ENCODE results near the gene TMBIM4. TPM values are rescaled to one million over a fixed set of nuclear protein-coding genes. Genes with fewer than 3 reads are reported as not detected.

TMBIM4 gene
- total and polyA plus RNA-seq, 10 of the 15 experiments (the other 5 are each of a cell fraction or from before 2014, with no cell fraction given), result 38.8 to 341 (median 82.8) TPM

- TF ChIP-seq CEBPB (IDR thresholded peaks at IDR 0.05; ENCODE audit: borderline replicate concordance in 1 of 2, low read depth in 2 of 2, low read length in 2 of 2) (no peak), BACH1 (IDR thresholded peaks at IDR 0.05; ENCODE audit: borderline replicate concordance) (no peak), SP1 (IDR thresholded peaks at IDR 0.05; ENCODE audit: low read depth, low read length) (no peak), HSF1 (IDR thresholded peaks at IDR 0.05; ENCODE audit: low read depth, low read length) (no peak)
Observed at GRCh38 chr12:66166561-66166960, 3.2 kb downstream of the TMBIM4 start (continued).

- no peak for FAIRE-seq
- intact Hi-C loops (cut with micrococcal nuclease; ENCODE audit: unreplicated experiment), result loop anchor here (10.0 kb wide), 1 partner anchor 1760 kb away; the partner anchor contains the start of gene XPOT
- TF ChIP-seq GABPA (IDR thresholded peaks at IDR 0.05; ENCODE audit: low read depth), result no peak
- TF ChIP-seq CEBPZ (IDR thresholded peaks at IDR 0.05; ENCODE audit: low read depth, low read length), result no peak
- no peak for TF ChIP-seq MYC (IDR thresholded peaks at IDR 0.05; ENCODE audit: insufficient read depth, insufficient read length, insufficient replicate concordance, low read length, severe bottlenecking)
- TF ChIP-seq ZBTB11 (CRISPR knock-in tag; IDR thresholded peaks at IDR 0.05), result no peak
- TF ChIP-seq TARDBP (IDR thresholded peaks at IDR 0.05; ENCODE audit: borderline replicate concordance), result no peak
- TF ChIP-seq SREBF2 (IDR thresholded peaks at IDR 0.05; ENCODE audit: low read length), result no peak
- no peak for TF ChIP-seq ZBTB4 (CRISPR knock-in tag; IDR thresholded peaks at IDR 0.05)
Observed at GRCh38 chr12:66165141-66165540, 4.7 kb downstream of the TMBIM4 start.

More at GRCh38 chr12:66165141-66165540, 4.7 kb downstream of the TMBIM4 start:
- H4K20me1 ChIP-seq (ENCODE audit: control insufficient read depth, insufficient read depth), result no peaks in the 10 kb centered on the region
- no peak overlapping the region for H3K27ac ChIP-seq (ENCODE audit: control insufficient read depth, insufficient read depth)
- ChIA-PET SMC1A (ENCODE audit: uncharacterized antibody, unreplicated experiment) (no interaction called here), RAD21 (ENCODE audit: unreplicated experiment) (no interaction called here), CTCF (interaction anchor here (0.6 to 1.4 kb wide), 2 partner anchors 20 to 158 kb away, joined by 3 to 4 read pairs; no protein-coding TSS in a partner anchor), POLR2A (no interaction called here)
- peaks cover 0 to 6% of the 10 kb centered on the region in 2 experiments; a peak in 2 of 4 replicates for H3K36me3 ChIP-seq (ENCODE audit: control insufficient read depth in 2 of 2, insufficient read depth in 2 of 2, low read length in 1 of 2)
- H3K27me3 ChIP-seq (replicated peaks in 1 of 2; ENCODE audit: control insufficient read depth in 2 of 2, insufficient read depth in 2 of 2, low read length in 1 of 2), result no peaks in the 10 kb centered on the region
- H3K4me1 ChIP-seq (ENCODE audit: control insufficient read depth, insufficient read depth, low read length), result no peaks in the 10 kb centered on the region
- peaks cover 53% of the 10 kb centered on the region for H3K79me2 ChIP-seq (ENCODE audit: control insufficient read depth, insufficient read depth, low read length)
- no peak overlapping the region for H2AFZ ChIP-seq (ENCODE audit: control insufficient read depth, low read depth, low read length)
- no peak overlapping the region for H3K4me2 ChIP-seq (ENCODE audit: control insufficient read depth, insufficient read depth)
- no peak for DNase-seq (ENCODE audit: low read depth, low spot score)
- H3K9ac ChIP-seq (ENCODE audit: control insufficient read depth, insufficient read depth, low read length), result no peak overlapping the region
- BruUV-seq (replicated peaks), result no TSS peak
- ATAC-seq, result no peak
- in situ Hi-C loops (cut with MboI), result loop anchor here (5.0 kb wide), 1 partner anchor 137 kb away; the partner anchor contains the start of gene HELB
- H3K9me3 ChIP-seq (replicated peaks; ENCODE audit: control insufficient read depth, insufficient read depth, low read length), result peaks cover 22% of the 10 kb centered on the region
- 100% methylated on average over 1 of the region's 2 CpGs for WGBS (ENCODE audit: insufficient coverage, insufficient replicate concordance, low lambda C conversion rate, missing lambda C conversion rate)
- no peak overlapping the region for H3K4me3 ChIP-seq

Data from GM12878 (cell line).